ENCODE results near the gene NDUFS5. TPM values are rescaled to one million over a fixed set of nuclear protein-coding genes. Genes with fewer than 3 reads are reported as not detected.

The NDUFS5 gene
- total RNA-seq, 4 donors from 2014 or later: 434 to 501 (median 487) TPM

DNA sequence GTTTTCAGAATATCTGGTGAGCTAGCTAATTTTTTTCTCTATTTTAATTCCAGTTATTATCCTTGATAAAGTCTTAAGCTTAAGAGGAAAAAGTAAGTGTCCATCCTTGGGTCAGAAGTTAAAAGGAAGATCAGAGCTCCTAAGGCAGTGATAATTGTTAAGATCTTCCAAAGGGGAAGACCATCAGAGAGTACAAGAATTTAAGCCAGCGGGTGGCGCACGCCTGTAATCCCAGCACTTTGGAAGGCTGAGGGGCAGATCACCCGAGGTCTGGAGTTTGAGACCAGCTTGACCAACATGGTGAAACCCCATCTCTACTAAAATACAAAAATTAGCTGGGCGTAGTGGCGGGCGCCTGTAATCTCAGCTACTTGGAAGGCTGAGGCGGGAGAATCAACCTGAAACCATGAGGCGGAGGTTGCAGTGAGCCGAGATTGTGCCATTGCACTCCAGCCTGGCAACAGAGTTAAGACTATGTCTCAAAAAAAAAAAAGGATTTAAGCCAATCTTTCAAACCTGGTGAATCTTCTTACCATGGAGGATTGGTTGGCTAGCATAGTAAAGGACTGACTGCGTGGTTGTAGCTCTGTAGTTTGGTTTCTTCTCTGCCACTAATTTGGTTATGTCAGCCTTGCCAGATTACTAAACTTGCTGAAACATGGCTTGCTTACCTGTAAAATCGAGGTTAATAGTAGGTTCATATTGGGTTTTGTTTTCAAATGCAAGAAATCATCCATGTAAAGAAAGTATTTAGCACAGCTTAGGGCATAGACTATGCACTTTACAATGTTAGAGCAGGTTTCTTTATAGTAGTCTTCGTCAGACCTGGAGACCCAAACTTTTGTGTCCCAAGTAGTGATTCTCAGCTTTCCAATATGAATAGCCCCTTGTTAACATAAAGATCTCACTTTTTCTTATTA is 19.2 kb upstream of the NDUFS5 start:
- TF ChIP-seq CTCF (IDR thresholded peaks at IDR 0.05; ENCODE audit: low read depth): no peak

GRCh38 chr1:39016604-39017171 is 9.5 kb upstream of the NDUFS5 start:
- no peak for TF ChIP-seq CTCF (IDR thresholded peaks at IDR 0.05; ENCODE audit: low read depth)

GRCh38 chr1:39017266-39017665 is 8.9 kb upstream of the NDUFS5 start:
- no peak for TF ChIP-seq CTCF (IDR thresholded peaks at IDR 0.05; ENCODE audit: low read depth)

DNA sequence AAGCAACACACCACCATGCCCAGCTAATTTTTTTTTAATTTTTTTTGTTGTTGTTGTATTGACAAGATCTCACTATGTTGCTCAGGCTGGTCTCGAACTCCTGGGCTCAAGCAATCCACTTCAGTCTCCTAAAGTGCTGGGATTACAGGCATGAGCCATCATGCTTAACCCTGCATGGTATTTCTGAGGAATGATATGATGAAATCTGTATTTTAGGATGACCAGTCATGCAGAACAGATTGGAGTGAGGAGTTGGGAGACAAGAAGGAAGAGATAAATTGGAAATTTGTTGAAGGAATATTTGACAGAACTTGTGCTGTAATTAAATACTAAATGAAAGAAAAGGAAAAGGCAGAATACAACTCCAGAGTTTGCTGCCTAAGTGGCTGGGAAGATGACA is 4.7 kb upstream of the NDUFS5 start:
- TF ChIP-seq CTCF (IDR thresholded peaks at IDR 0.05; ENCODE audit: low read depth): no peak

DNA sequence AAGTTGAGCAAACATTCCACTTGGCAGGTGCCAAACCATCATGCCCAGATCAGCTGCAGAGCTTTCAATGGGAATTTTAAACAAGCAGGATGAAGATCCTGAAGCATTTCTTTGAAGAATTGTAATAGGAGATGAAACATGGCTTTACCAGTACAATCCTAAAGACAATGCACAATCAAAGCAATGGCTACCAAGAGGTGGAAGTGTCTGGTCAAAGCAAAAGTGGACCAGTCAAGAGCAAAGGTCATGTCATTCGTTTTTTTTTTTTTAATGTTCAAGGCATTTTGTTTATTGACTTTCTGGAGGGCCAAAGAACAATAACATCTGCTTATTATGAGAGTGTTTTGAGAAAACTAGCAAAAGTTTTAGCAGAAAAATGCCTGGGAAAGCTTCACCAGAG is 3.0 kb upstream of the NDUFS5 start:
- no peak for TF ChIP-seq CTCF (IDR thresholded peaks at IDR 0.05; ENCODE audit: low read depth)

- no peak for TF ChIP-seq CTCF (IDR thresholded peaks at IDR 0.05; ENCODE audit: low read depth)
Measured at GRCh38 chr1:39026866-39027507, 837 bp downstream of the NDUFS5 start.

GRCh38 chr1:39034114-39034654 is 8.0 kb downstream of the NDUFS5 start:
- TF ChIP-seq CTCF (IDR thresholded peaks at IDR 0.05; ENCODE audit: low read depth): no peak
